AG04450 (cell line): Measurements from ENCODE around the gene PIP5K1B. TPM values are rescaled to one million over a fixed set of nuclear protein-coding genes. Genes with fewer than 3 reads are reported as not detected.

Experiments used
- CTCF ChIA-PET: fragments of 300-600, 350-600 bp; formaldehyde crosslinking; extraction: SDS; loops from one replicate; lab custom pipeline; 2022; ENCODE audit warnings: antibody characterized with exemption, inconsistent platforms; lab: Charles Lee
- POLR2A ChIA-PET: fragments of 350-600 bp; formaldehyde crosslinking; extraction: SDS; loops from one replicate; lab custom pipeline; 2021; ENCODE audit warnings: antibody characterized with exemption, inconsistent platforms; lab: Yijun Ruan, JAX
- DNase-seq: peaks from one replicate; pipeline ENCODE4 v3.0.0-alpha.2; 2011; ENCODE audit warnings: low read depth, low spot score
- H3K27ac ChIP-seq: one replicate; pipeline ENCODE4 v1.5.1; 2012; ENCODE audit warnings: low read depth, low read length, control low read depth
- H3K27me3 ChIP-seq: one replicate; pipeline ENCODE4 v1.6.0; 2012; ENCODE audit warnings: low read length; ENCODE audit not compliant: control insufficient read depth, insufficient read depth
- H3K4me3 ChIP-seq: 2 replicates; pipeline ENCODE4 v1.5.1; 2011; ENCODE audit warnings: mild to moderate bottlenecking, low read depth, low read length, control low read depth
- H3K9me3 ChIP-seq: 2 replicates; pipeline ENCODE4 v1.5.1; 2012; ENCODE audit warnings: low read length; ENCODE audit not compliant: control insufficient read depth, insufficient read depth
- CTCF ChIP-seq: IDR thresholded peaks from 2 replicates; pipeline ENCODE4 v1.5.1; 2011; ENCODE audit warnings: low read depth, low read length, control low read depth, inconsistent platforms
- polyA plus RNA-seq: library from polyadenylated mRNA; depleted of rRNA; stranded (reverse); fragments of >200 nt; gene quantifications from 2 replicates; pipeline ENCODE4 v1.2.3, GENCODE V29; 2011; rRNA removed
- small RNA-seq: library from RNA; depleted of rRNA; stranded (forward); fragments of <200 nt; gene quantifications from one replicate; pipeline ENCODE3, GENCODE V24; 2012; ENCODE audit warnings: low read depth; ENCODE audit not compliant: insufficient read length

Gene PIP5K1B
- polyA plus RNA-seq, 1 experiment, result not detected

- no peak for DNase-seq
- no peaks in the 10 kb centered on the region; the same call in 1 of the 2 replicates for H3K9me3 ChIP-seq
- POLR2A ChIA-PET, result no interaction called here
- no peak for TF ChIP-seq CTCF
- H3K4me3 ChIP-seq, result no peak overlapping the region
- H3K27ac ChIP-seq, result no peak overlapping the region
- H3K27me3 ChIP-seq, result no peaks in the 10 kb centered on the region
- CTCF ChIA-PET, result interaction anchor here (1.3 to 7.9 kb wide), 5 partner anchors 21 to 167 kb away, joined by 3 to 324 read pairs (median 9); partner anchors contain the start of gene FXN
Measured at GRCh38 chr9:69056191-69056815, 351.3 kb downstream of the PIP5K1B start.

- TF ChIP-seq CTCF, result no peak
Measured at GRCh38 chr9:69058101-69058500, 353.1 kb downstream of the PIP5K1B start.

More at GRCh38 chr9:69058101-69058500, 353.1 kb downstream of the PIP5K1B start:
- ChIA-PET POLR2A (no interaction called here), CTCF (interaction anchor here (1.8 to 7.9 kb wide), 3 partner anchors 100 to 165 kb away, joined by 5 to 324 read pairs (median 9); no protein-coding TSS in a partner anchor)
- no peak overlapping the region for H3K4me3 ChIP-seq
- DNase-seq, result no peak
- no peak overlapping the region for H3K27ac ChIP-seq
- H3K27me3 ChIP-seq, result no peaks in the 10 kb centered on the region
- H3K9me3 ChIP-seq, result no peaks in the 10 kb centered on the region; the same call in 1 of the 2 replicates

Small RNAs within 50 kb of the gene (small RNA-seq; reads per million reads assigned to genes)
- not detected for gene RNU6-820P

Other genes with a start within 250 kb of the PIP5K1B start
- gene TMEM252, start 164.4 kb upstream of the PIP5K1B start, polyA plus RNA-seq, result not detected in 2 replicates